Measurements from ENCODE around the gene RGS3.
A peak's percentile ranks its signal among the peaks of the same experiment; 100 is the strongest.

The RGS3 gene

DNA sequence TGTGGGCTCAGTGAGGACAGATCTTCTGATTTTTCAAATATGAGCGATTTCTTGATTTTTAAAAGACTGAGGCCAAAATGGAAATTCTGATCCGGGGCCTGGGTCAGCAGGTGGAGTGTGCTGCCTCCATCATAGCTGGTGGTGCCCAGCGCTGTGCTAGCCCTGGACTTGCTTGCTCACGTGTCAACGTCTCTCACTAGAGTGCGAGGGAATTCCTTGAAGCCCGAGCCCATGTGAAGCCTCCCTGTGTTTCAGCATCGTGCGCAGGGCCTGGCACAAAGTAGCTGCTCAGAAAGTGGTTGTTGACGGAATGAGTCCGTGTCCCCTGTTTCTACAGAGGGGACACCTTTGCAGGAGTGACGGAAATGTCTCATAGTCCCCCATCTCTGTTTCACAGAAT, 50.5 kb downstream of the RGS3 start:
- no peak for DNase-seq

DNA sequence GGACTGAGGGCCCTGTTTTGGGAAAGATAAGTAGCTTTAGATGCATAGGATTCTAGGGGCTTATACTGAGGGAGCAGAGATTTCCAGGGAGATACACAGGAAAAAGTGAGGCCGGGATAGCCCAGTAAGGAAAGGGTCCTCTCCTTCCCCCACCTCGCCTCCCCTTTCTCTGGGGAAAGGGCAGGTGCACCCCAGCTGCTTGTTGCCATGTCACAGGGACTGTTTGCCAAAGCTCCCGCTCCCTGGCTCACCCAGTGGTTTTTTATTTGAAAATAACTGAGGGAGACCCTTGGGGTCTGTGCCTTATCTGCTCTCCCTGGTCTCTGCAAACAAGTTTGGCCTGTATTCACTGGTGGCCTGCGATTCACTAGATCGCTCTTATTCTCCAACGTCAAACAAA, 51.2 kb downstream of the RGS3 start:
- no peak for DNase-seq

DNA sequence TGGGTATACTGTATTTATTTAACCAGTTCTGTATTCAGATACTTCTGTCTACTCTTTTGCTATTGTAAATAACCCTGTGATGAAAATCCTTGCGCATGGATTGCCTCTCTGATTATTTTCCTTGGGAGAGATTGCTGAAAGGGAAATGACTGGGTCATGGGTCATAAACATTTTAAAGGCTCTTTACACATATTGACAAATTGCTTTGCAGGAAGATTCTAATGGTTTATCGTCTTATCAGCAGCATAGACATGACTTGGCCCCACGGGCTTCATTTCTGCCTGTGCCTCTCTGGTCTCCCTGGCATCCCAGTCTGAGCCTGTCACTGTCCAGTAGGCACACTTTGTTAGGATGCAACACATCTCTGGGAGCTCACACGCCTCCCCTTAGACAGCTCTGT, 52.3 kb downstream of the RGS3 start:
- DNase-seq = no peak

DNA sequence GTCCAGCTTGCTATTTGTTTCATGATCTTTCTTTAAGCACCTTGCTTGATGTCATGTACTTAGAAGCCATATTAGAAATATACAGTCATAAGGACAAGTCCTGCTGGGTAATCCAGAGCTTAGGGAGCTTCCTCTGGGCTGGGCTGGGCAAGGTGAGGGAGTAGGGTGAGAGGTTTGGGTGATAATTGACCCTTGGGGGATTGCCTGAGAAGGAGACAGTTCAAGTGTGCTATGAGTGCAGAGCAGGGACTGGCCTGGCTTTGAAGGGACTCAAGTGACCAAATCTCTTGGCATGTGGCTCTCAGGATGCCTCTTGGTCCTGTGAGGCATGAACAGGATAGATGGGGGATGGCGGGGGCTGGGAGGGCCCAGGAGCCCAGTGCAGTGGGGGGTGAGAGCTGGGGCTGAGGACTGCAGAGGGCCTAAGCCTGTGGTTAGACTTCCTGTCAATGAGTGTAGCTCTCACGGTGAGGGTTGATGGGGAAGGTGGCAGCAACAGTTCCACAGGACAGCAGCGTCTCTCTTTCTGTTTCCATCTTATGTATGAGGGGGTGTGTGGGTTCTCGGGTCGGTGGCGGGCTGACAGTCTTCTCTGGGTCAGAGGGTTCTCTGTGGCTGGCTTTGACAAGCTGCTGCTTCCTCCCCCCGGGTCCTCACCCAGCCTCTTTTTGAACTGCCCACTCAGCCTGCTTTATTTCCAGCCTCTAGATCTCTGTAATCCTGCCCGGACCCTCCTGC, 53.5 kb downstream of the RGS3 start:
- no peak for DNase-seq

DNA sequence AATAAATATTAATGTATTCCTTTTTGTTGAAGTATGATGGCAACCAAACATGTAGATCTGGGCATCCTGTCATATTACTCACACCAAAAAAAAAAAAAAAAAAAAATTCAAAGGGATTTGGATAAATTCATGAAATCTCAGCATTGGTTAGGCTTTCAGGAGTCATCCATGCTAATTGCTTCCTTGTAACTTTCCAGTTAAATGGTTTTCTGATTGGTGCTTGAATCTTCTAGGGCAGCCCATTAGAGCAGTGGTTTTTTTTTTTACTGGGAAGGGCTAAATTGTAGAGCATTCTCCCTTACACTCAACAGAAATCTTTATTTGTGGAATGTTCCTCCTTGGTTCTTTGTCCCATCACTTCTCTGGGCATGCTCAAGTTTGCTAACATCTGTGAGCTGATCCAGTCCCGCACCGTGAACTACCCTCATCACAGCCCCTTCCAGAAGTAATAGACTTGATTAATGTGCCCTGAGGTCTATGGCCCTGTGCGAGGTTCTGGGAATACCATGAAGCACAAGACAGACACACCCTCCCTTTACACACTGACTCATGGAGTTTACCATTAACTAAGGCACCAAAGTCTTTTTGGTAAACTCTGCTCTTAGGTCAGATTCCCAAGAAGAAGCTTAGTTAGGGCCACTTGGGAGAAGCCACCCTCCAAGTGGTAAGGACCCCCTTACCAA, 56.0 kb downstream of the RGS3 start:
- no peak for DNase-seq

DNA sequence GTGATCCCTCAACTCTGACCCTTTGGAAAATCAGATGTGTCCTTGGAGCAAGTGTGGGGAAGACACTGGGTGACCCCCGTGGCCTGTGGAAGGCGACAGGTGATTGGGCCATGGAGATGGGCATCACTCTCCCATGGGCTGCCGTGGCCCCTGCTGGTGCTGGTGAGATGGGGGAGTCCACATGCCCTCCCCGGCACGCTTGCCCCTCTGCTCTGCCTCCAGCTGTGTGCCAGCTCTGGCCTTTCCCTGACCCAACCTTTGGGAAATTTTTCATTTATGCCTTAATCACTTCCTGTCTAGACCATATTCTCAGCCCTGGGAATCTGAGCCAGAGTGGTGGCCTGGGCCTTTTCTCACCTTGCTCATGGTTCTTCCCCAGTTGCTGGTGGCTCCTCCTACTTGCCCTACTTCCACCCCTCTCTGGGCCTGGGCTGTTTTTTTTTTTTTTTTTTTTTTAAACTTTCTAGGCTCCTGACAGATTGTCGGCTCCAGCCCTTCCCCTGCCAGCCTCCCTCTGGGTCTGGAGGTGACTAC, 56.6 kb downstream of the RGS3 start:
- no peak for DNase-seq

DNA sequence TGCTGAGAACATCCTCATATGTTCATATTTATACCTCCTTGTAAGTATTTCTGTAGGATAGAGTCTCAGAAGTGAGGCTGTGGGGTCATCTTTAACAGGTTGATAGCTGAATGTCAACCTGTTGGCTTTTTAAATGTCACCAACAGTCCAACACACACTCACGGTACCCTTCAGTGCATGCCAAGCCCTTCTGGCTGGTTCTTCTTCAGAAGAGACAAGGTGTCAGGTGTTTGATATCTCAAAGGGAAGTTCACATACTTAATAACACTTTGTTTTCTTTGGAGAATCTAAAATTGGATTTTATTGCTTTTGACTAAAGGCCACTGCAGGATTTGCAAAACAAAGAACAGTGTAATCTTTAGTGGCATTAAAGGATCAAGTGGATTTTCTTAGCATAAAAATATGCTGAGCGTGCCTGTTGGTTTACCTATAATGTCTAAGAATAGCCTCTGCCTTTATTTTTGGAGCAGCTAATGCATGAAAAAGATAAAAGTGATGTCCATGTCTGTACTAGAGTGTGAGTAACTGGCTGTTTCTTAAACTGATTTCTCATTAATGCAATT, 58.2 kb downstream of the RGS3 start:
- DNase-seq = no peak

DNA sequence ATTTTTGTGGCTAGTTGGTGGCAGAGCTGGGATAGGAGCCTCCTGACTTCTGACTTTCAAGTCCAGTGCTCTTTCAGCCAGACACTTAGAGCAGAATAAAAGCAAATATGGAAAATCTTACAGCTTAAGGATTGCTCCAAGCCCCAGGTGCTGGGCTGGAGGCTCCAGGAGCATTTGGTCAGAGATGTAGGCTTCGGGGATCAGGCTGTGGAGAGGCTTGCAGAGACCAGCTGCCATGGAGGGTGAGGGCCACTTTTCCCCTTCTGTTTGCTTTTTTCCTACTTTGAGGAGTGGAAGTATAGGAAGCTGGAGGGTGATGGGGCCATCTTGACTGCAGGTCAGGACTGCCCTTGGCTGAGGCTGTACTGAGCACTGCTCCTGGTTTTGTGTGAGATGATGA, 58.9 kb downstream of the RGS3 start:
- no peak for DNase-seq

DNA sequence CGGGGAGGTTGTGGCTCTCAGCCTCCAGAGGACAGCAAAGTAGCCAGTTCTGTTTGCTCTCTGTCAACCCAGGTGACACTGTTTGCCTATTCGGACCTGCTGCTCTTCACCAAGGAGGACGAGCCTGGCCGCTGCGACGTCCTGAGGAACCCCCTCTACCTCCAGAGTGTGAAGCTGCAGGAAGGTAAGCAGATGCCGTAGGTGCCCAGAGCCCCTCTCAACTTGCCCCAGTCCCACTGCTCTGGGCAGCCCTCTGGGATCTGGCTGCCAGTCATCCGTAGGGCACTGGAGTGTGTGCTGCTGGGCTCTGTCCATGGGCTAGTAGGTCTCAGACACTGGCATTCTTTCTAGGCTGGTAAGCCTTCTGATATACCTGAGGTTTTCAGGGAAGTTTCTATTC, 59.3 kb downstream of the RGS3 start:
- DNase-seq = no peak

DNA sequence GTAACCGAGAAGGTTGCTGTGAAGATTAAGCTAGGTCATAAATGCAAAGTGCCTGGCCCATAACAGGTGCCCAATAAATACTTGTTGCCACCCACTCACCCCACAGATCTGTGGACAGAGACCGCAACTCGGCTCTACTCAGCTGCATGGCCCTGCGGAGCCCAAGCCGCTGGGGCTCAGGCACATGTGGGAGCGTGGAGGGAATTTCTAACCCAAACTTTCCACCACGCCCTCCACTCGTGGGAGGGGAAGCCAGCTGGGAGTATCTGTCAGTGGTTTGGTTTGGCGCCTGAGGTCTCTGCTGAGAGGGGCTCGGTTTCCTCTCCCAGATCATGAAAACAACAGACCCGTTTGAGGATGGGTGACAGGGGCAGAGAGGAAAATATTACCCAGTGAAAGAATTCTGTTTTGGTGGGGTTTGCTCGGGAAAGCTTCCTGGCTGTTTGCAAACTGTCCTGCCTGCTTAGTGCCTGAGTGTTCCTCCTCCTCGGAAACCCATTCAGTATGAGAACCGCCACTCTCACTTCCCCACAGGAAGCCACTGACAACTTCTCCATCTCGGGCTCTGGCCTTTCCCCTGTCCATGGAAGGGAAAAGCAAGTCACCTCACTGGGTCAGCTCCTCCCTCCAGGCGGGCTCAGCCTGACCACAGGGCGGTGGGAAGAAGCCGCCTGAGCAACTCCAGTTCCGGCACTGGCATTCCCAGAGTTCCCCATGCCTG, 60.1 kb downstream of the RGS3 start:
- peak; percentile 67 for DNase-seq

DNA sequence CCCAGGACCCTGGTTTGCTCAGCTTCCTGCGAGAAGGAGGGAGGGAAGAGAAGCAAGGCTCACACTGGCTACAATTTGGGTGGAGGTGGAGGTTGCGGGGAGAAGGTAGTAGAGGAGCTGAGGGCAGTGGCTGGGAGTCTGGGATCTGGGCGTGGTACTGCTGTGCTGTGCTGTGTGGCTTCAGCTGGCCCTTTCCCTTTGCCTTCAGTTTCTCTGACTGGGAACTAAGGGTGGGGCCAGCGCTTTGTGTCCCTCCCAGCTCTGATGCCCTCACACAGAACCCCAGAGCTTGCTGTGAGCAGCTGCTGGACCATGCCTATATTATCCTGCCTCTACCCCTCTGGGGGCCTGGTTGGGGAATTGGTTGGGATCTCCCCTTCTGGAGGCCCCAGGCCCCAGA, 60.9 kb downstream of the RGS3 start:
- DNase-seq = no peak

DNA sequence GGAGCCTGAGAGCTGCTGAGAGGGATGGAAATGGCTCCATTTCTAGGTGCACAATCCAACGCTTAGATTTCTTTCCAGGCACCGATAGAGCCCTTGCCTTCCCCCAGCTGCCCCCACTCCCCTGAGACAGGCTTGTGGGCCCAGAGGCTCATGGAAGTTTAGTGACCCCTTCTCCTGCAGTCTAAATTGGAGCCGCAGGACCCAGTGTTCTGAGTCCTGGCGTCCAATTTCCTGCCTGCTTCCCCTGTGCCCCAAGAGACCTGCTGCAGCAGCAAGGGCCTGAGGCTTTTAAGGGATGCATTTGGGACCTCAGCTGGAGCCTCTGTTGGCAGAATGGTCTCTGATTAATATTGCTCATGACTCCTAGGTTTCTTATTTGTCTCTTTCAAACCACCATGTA, 61.7 kb downstream of the RGS3 start:
- DNase-seq = no peak

DNA sequence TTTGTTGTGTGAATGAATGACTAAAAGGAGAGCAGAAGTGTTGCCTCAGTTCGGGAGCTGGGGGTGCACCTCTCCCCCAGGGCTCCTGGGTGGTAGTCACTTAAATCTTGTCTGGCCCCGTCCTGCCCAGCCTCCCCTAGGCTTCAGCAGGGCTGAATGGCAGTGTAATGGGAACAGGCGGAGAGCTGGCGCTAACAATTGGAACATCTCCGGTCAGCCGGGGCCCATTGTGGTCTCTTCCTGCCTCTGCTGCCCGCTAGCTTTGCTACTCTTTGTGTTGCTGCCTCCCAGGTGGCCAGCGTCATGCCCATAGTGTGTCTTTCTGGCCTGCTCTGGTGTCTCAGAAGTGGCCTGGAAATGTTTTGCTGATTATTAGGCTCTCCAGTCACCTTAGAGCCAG, 62.3 kb downstream of the RGS3 start:
- no peak for DNase-seq

DNA sequence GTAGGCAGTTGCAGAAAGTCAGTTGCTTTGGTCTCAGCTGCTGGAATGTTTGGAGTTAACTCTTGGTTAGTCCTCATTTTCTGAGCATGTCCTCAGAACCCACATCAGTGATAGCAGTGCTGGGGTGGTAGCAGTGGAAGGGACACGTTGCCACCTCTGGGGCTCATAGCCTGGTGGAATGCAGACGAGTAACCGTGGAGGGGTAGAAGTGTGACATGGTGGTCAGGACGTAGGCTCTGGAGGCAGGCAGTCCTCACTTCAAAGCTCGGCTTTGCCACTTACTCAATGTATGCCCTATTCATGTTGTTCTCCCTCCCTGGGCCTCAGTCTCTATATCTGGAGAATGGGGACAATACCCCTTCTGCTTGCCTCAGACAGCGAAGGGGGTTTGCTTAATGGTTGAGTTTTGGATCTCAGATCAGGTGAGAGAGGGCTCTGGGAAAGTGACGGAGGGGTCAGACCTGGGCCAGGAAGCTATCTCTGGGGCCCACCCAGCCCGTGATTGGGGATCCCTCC, 62.8 kb downstream of the RGS3 start:
- DNase-seq = no peak

DNA sequence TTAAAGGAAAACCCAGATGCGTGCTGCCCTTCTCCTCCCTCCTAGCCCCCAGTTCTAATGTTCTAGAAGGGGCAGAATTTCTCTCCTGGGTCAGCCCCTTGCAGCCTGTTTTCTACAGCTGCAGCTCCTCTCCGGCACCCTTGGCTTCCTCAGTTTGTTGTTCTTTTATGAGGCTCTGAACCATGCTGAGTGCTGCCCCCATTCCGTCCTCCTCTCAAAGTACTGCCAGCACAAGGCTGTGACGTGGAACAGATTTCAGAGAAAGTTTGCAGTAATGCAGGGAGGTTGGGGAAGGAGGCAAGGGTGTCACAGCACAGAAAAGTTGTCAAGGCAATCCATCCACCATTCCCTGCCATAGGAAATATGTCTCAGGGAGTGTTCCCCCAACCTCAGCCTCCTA, 63.3 kb downstream of the RGS3 start:
- DNase-seq = no peak

DNA sequence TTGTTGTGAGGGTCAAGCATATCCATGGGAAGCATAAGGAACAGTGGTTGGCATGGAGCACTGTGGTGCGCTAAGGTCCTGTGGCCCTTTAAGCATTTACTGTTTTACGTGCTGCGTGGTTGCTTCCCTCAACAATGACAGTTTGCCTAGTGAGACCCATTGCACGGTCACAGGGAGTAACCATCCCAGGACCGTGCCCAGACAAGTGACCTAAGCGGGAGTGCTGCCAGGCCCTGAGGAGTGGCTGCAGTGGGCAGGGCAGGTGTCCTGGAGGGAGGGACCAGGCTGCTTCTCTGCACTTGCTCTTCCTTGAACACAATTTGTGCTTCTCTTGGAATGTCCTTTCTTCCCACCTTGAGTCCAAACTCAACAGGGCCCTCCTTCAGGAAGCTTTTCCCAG, 64.6 kb downstream of the RGS3 start:
- DNase-seq = no peak

DNA sequence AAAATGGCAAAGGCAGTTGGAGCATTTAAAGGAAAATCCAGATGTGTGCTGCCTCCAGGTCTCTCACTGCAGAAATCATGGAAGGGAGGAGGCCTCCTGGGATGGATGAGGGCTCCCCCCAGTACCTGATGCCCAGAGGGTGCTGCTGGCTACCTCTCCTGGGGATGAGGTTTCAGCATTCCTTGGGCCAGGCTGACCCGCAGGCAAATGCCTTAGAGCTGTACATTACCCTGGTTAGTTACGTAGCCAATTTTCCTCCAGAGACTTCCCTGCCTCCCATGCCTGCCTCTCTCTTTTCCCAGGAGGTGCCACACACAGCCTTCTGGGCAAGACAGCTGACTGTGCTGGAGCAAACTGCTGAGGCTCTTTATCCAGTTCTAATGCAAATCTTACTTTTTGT, 65.3 kb downstream of the RGS3 start:
- peak; percentile 22 for DNase-seq

DNA sequence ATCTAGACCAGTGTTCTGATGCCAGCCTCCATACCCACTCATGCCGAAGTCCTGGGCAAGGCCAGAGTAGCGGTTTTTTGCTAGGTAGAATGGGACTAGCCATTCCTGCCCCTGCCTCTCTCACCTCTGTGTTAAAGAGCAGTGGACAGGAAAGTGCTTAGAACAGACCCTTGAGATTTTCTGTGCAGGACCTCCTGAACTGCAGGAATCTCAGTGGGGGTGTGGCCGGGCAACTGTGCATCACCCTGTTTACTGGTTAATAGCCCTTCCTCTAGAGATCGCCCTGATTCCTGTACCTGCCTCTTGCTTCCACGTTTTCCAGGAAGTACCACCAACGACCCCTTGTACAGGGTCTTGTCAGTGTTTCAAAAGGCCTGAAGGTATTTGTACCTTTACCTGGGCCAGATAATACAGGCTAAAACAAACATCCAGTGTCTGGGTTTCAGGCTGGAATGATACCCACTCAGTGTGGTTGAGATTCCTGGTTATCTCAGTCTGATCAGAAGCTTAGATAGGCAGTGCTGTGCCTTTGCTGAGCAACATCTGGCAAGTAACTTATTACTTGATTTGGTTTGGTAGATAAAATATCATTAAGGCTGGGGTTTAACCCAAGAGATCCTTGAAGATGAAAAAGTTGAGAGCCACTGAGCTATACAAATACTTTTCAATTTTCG, 65.9 kb downstream of the RGS3 start:
- DNase-seq = peak; percentile 16

DNA sequence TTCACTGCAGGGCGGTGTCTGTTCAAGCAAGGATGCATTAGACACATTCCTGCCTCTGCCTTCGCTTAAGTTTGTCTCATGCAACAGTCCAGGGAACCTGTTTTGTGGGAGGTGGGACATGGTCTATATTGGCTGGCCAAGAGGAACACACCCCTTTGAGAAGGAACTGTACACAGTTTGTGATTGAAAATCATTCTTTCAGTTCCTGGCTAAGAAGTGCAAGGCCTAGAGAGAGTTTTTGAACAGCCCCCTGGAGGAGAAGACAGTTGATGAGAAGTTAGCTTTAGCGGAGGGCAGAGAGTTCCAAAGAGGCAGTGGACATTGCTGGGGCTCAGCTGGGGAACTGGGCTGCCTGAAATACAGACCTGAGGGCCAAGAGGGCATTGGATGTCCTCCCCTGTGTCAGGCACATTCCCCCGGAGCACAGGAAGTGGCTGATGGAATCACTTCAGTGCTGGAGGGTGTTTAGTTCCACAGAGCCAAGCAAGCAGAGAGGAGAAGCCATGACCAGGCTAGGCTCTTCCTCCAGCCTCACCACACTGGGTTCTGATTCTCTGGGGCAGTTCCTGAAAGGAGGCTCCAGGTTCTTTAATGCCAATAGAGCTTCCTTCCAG, 66.6 kb downstream of the RGS3 start:
- DNase-seq = peak; percentile 37

DNA sequence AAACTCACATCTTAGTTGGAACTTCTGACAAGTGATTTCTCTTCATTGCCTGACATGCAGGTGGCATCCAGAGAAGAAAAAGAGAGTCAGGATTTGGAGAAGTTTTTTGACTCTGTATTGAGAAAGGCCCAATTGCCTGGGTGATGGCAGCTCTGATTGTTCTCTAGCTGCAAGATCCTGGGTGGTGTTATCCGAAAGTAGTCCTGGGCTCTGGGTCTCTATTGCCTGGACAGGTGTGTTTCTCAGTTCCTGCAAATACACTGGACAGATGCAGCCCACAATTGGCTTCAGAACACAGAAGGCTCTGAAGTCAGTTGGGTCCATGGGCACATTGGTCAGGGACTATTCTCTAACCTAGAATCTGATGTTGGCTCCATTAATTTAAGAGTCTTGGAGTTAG, 67.4 kb downstream of the RGS3 start:
- DNase-seq = peak; percentile 6

DNA sequence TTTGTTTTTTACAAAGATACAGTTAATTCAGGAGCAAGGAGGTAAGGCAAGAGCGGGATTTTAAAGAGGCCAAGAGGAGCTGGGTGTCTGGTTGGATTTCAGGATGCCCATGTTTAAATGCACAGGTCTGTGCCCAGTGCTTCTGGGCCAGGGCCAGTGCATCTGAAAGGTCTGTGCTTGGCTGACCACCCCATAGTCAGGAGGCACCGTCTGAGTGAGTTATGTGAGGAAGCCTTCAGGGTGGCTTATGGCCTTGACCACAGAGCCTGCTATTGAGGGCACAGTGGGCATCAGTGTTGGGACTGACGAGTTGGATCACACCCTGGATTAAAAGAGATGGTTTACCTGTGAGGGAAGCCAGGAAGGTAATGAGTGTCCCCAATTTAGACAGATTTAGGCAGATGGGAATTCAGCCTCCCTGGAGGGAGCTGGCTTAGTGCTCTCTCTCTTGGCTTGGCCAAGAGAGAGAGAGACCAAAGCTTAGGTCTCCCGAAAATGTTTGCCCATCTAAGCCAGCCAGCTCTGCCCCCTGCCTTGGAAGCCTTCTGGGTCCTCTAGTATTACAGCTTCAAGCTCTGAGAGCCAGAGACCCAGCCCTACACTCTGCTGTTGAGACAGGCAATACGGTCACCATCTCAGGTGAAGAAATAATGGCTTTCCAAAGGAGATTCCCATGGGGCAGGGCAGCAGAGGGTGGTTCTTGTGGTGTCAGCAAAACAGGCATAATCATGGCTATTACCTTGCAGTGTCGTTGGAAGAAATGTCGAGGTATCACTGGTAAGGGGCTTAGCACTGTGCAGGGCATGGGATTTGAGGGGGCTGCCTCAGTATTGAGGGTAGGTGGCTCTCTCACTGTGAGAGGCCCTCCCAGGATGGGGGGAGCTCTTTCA, 68.6 kb downstream of the RGS3 start:
- DNase-seq = peak; percentile 33
